CD4-positive, alpha-beta T cell (primary cell): ENCODE data around the gene MAN1C1. TPM values are rescaled to one million over a fixed set of nuclear protein-coding genes. Genes with fewer than 3 reads are reported as not detected.

Experiments
- ATAC-seq: fragments of 200-7000 bp; cut with Tn5 transposase; one replicate; pipeline ENCODE4 v1.10.0; 2022; ENCODE audit warnings: mild to moderate bottlenecking; ENCODE audit not compliant: poor library complexity
- CTCF ChIA-PET: fragments of 350-600 bp; sonication (Branson Sonifier 250); formaldehyde crosslinking; loops from one replicate; lab custom pipeline; 2021; ENCODE audit warnings: antibody characterized with exemption, inconsistent platforms; lab: Charles Lee
- POLR2A ChIA-PET: fragments of 350-600 bp; sonication (Branson Sonifier 250); formaldehyde crosslinking; loops from one replicate; lab custom pipeline; 2021; ENCODE audit warnings: antibody characterized with exemption, inconsistent platforms; lab: Charles Lee
- DNase-seq, 14 experiments: peaks; one replicate each; pipeline ENCODE4 v3.0.0-alpha.2; 2013 to 2020; ENCODE audit warnings: mixed read lengths in 2 of 14
- H3K27ac ChIP-seq, 2 donors: one replicate each; pipeline versions ENCODE4 v1.5.1 to v1.7.0; 2013; ENCODE audit warnings: low read length in 2 of 2, low read depth in 1 of 2, mild to moderate bottlenecking in 1 of 2
- H3K27me3 ChIP-seq, 2 experiments: 1 replicate in 1 of 2; 2 replicates in 1 of 2; pipeline versions ENCODE4 v1.6.1 to v1.7.0; 2013; ENCODE audit warnings: low read length in 2 of 2, control low read depth in 1 of 2, mild to moderate bottlenecking in 1 of 2, moderate library complexity in 1 of 2; ENCODE audit not compliant: insufficient read depth in 2 of 2, control insufficient read depth in 1 of 2
- H3K36me3 ChIP-seq: one replicate; pipeline ENCODE4 v1.6.1; 2013; ENCODE audit warnings: low read length, control low read depth; ENCODE audit not compliant: insufficient read depth
- H3K4me1 ChIP-seq: one replicate; pipeline ENCODE4 v1.6.1; 2013; ENCODE audit warnings: low read length, control low read depth; ENCODE audit not compliant: insufficient read depth
- H3K4me3 ChIP-seq: one replicate; pipeline ENCODE4 v1.5.1; 2013; ENCODE audit warnings: mild to moderate bottlenecking, low read length, moderate library complexity
- H3K9me3 ChIP-seq, 2 experiments: 1 replicate in 1 of 2; 2 replicates in 1 of 2; pipeline versions ENCODE4 v1.6.1 to v1.7.0; 2013; ENCODE audit warnings: low read length in 2 of 2, mild to moderate bottlenecking in 2 of 2, control low read depth in 1 of 2, moderate library complexity in 1 of 2; ENCODE audit not compliant: control insufficient read depth in 1 of 2, insufficient read depth in 1 of 2
- H3K27ac Mint-ChIP-seq: one replicate; pipeline ENCODE4 v1.8.0; 2020; ENCODE audit warnings: mixed read lengths
- H3K27me3 Mint-ChIP-seq: one replicate; pipeline ENCODE4 v1.8.0; 2021; ENCODE audit warnings: mixed read lengths
- H3K36me3 Mint-ChIP-seq: one replicate; pipeline ENCODE4 v1.8.0; 2021; ENCODE audit warnings: low read depth, mixed read lengths
- H3K4me1 Mint-ChIP-seq: one replicate; pipeline ENCODE4 v1.8.0; 2021; ENCODE audit warnings: low read depth, mixed read lengths
- H3K4me3 Mint-ChIP-seq: one replicate; pipeline ENCODE4 v1.8.0; 2020; ENCODE audit warnings: mild to moderate bottlenecking, mixed read lengths
- H3K9me3 Mint-ChIP-seq: one replicate; pipeline ENCODE4 v1.8.0; 2020; ENCODE audit warnings: mixed read lengths
- intact Hi-C, 2 experiments: fragments of 100-400 bp; cut with DNase I in 1 of 2; cut with micrococcal nuclease in 1 of 2; formaldehyde crosslinking; loops; one replicate each; pipeline versions ENCODE4 v1.15.1 to v1.9.0; 2023 to 2025; cut with DNase I, micrococcal nuclease
- total RNA-seq, 174 experiments: library from RNA in 2 of 174; stranded (reverse) in 2 of 174; gene quantifications; one replicate each; pipeline ENCODE4 v1.2.3 and lab custom pipeline; 2021 to 2026
- TF ChIP-seq, protein P1 (sequence below): fragments of 200-600 bp; IDR thresholded peaks from one replicate; pipeline ENCODE4 v1.8.0; 2022; ENCODE audit warnings: antibody characterized with exemption, mild to moderate bottlenecking

MAN1C1 gene
- total RNA-seq, 2 experiments from 2014 or later, result 44.4 to 46.9 TPM

DNA sequence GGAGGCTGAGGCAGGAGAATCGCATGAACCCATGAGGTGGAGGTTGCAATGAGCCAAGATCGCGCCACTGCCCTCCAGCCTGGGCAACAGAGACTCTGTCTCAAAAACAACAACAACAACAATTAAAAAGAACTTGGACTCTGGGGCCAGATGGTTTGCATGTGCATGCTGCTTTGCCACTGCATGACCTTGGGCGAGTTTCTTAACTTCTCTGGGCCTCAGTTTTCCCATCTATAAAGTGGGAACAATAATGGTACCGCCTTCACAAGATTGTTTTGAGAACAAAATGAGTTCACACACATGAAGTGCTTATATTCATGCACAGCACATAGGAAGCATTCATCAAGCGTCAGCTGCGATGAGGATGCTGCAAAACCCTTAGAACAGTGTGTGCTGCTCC lies 74.6 kb downstream of the MAN1C1 start:
- DNase-seq (no peak), ATAC-seq (no peak)
- no peaks in the 10 kb centered on the region for H3K27me3 ChIP-seq
- CTCF ChIA-PET, result no interaction called here
- no peak overlapping the region for H3K4me3 ChIP-seq
- no peaks in the 10 kb centered on the region for H3K9me3 ChIP-seq
- no peaks in the 10 kb centered on the region for H3K27me3 Mint-ChIP-seq
- H3K4me1 Mint-ChIP-seq, result peaks cover 76% of the 10 kb centered on the region
- peak overlapping the region; percentile 36 for H3K27ac Mint-ChIP-seq
- H3K4me1 ChIP-seq, result peaks cover 37% of the 10 kb centered on the region
- peaks cover 15% of the 10 kb centered on the region for H3K36me3 ChIP-seq
- intact Hi-C loops, result loop anchor here in 1 of 2 experiments (5.0 kb wide), 1 partner anchor 74 kb away; the partner anchor contains the start of gene MAN1C1
- TF ChIP-seq, protein P1, sequence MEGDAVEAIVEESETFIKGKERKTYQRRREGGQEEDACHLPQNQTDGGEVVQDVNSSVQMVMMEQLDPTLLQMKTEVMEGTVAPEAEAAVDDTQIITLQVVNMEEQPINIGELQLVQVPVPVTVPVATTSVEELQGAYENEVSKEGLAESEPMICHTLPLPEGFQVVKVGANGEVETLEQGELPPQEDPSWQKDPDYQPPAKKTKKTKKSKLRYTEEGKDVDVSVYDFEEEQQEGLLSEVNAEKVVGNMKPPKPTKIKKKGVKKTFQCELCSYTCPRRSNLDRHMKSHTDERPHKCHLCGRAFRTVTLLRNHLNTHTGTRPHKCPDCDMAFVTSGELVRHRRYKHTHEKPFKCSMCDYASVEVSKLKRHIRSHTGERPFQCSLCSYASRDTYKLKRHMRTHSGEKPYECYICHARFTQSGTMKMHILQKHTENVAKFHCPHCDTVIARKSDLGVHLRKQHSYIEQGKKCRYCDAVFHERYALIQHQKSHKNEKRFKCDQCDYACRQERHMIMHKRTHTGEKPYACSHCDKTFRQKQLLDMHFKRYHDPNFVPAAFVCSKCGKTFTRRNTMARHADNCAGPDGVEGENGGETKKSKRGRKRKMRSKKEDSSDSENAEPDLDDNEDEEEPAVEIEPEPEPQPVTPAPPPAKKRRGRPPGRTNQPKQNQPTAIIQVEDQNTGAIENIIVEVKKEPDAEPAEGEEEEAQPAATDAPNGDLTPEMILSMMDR, result no peak
- no peaks in the 10 kb centered on the region for H3K9me3 Mint-ChIP-seq
- POLR2A ChIA-PET, result no interaction called here
- no peak overlapping the region for H3K27ac ChIP-seq
- H3K36me3 Mint-ChIP-seq, result peaks cover 46% of the 10 kb centered on the region
- no peak overlapping the region for H3K4me3 Mint-ChIP-seq

DNA sequence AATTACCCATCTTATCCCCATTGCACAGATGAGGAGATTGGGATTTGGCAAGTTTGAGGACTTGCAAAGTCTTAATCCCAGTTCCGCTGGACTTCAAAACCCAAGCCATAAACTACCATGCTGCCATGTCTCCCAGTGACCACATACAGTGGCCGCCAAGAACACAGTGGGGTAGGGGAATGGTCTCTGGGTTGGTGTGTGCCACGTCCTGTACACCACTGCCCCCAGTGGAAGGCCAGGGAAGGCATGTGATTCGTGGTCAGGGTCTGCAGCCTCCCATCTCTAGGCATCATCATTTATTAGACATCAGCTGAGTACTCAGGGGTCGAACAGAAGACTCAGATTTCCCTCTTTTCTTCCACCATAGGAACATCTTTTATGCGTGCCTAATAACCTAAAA lies 76.0 kb downstream of the MAN1C1 start:
- H3K36me3 ChIP-seq, result peaks cover 7% of the 10 kb centered on the region
- Mint-ChIP-seq H3K4me1 (peaks cover 77% of the 10 kb centered on the region), H3K9me3 (no peaks in the 10 kb centered on the region), H3K27ac (peak overlapping the region; percentile 69), H3K4me3 (no peak overlapping the region), H3K36me3 (peaks cover 39% of the 10 kb centered on the region), H3K27me3 (no peaks in the 10 kb centered on the region)
- no peaks in the 10 kb centered on the region for H3K27me3 ChIP-seq
- no peaks in the 10 kb centered on the region for H3K9me3 ChIP-seq
- H3K4me1 ChIP-seq, result peaks cover 41% of the 10 kb centered on the region
- CTCF ChIA-PET, result interaction anchor here (0.7 to 1.2 kb wide), 6 partner anchors 74 to 189 kb away, joined by 3 to 6 read pairs (median 4); no protein-coding TSS in a partner anchor
- H3K27ac ChIP-seq, result no peak overlapping the region
- TF ChIP-seq, protein P1, result peak; percentile 63
- POLR2A ChIA-PET, result interaction anchor here (0.8 to 2.3 kb wide), 4 partner anchors 16 to 119 kb away, joined by 3 to 7 read pairs (median 4); no protein-coding TSS in a partner anchor
- no peak overlapping the region for H3K4me3 ChIP-seq
- intact Hi-C loops, result loop anchor here in 1 of 2 experiments (5.0 kb wide), 1 partner anchor 75 kb away; the partner anchor contains the start of gene MAN1C1
- peak in 7 of 14 experiments; percentile 12 to 53 (median 29) for DNase-seq
- ATAC-seq, result peak; percentile 53

DNA sequence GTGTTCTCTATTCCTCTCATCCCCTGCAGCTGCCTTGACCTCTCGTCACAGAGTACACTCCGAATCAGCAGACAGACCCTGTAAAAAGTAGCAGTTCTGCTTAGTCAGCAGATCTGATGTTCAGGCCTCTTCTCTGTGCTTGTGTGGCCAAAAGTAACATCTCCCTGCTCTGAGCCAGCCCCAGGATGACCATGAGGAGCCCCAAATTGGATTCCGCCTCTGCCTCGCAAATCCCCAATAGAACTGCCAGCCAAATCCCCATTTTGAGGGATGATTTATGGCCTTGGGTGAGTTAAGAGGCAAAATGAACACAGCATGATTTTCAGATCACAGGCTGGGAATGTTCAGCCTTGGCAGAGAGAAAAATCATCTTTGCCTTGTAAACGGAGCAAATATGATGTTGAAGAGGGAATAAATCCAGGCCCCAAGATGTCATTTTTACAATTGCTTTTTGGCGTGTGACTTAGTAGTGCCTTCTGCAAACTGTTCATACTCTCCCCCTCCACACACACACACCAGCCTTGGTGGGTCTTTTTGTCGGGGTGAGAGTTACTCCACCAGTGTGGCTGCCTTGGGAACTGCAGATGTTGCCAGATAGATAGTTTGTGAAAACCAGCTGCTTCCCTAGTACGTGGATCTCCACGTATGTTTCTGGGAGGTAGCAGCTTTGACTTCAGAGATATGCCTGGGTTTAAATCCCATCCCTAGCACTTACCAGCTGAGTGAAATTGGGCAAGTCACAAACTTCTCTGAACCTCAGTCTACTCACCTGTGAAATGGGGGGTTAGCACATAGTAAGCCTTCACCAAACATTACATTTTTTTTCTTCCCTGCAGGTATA lies 77.8 kb downstream of the MAN1C1 start:
- Mint-ChIP-seq H3K9me3 (no peaks in the 10 kb centered on the region), H3K36me3 (peaks cover 22% of the 10 kb centered on the region), H3K4me1 (peaks cover 71% of the 10 kb centered on the region), H3K27ac (peak overlapping the region; percentile 74), H3K4me3 (no peak overlapping the region), H3K27me3 (no peaks in the 10 kb centered on the region)
- peaks cover 51% of the 10 kb centered on the region for H3K4me1 ChIP-seq
- H3K27ac ChIP-seq, result no peak overlapping the region
- no peaks in the 10 kb centered on the region for H3K9me3 ChIP-seq
- TF ChIP-seq, protein P1, result no peak
- intact Hi-C loops, result loop anchor here (5.0 kb wide), 4 partner anchors 72 to 1758 kb away; partner anchors contain the start of gene MAN1C1 (in 1 of the 2)
- POLR2A ChIA-PET, result interaction anchor here (0.9 to 1.8 kb wide), 3 partner anchors 75 to 80 kb away, joined by 4 read pairs; no protein-coding TSS in a partner anchor
- peaks cover 7% of the 10 kb centered on the region for H3K36me3 ChIP-seq
- ATAC-seq (no peak), DNase-seq (no peak)
- H3K27me3 ChIP-seq, result no peaks in the 10 kb centered on the region
- CTCF ChIA-PET, result interaction anchor here (0.7 to 1.5 kb wide), 2 partner anchors 76 to 103 kb away, joined by 3 to 6 read pairs; no protein-coding TSS in a partner anchor
- H3K4me3 ChIP-seq, result no peak overlapping the region
